PC-9 (cell line): ENCODE results near the gene DPEP2NB.
"Not testable (repeated sequence)": the region's sequence is repeated elsewhere in the genome, so short reads cannot be mapped to it uniquely, and the experiment has no call there.

ENCODE experiments used
- CTCF ChIP-seq: fragments of 200-600 bp; sonication (generic); conservative IDR thresholded peaks from 2 replicates; pipeline ENCODE4 v1.6.1; 2017; ENCODE audit warnings: mixed run types, antibody characterized with exemption, mild to moderate bottlenecking, moderate library complexity
- EZH2 ChIP-seq: fragments of 200-600 bp; sonication (generic); IDR thresholded peaks from 2 replicates; pipeline ENCODE4 v1.8.0; 2017; ENCODE audit warnings: antibody characterized with exemption, low read depth

- not testable (repeated sequence) for TF ChIP-seq CTCF, EZH2
Measured at GRCh38 chr16:67994040-67994408, 21.7 kb downstream of the DPEP2NB start.
